Superior temporal gyrus (tissue), 1 donor: Measurements from ENCODE around the gene PDCL2.
"Not testable (repeated sequence)": the region's sequence is repeated elsewhere in the genome, so short reads cannot be mapped to it uniquely, and the experiment has no call there.

Experiments used
- DNase-seq: peaks from one replicate; pipeline ENCODE4 v3.0.0-alpha.2; 2016; ENCODE audit errors: extremely low spot score

The PDCL2 gene, protein sequence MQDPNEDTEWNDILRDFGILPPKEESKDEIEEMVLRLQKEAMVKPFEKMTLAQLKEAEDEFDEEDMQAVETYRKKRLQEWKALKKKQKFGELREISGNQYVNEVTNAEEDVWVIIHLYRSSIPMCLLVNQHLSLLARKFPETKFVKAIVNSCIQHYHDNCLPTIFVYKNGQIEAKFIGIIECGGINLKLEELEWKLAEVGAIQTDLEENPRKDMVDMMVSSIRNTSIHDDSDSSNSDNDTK

DNA sequence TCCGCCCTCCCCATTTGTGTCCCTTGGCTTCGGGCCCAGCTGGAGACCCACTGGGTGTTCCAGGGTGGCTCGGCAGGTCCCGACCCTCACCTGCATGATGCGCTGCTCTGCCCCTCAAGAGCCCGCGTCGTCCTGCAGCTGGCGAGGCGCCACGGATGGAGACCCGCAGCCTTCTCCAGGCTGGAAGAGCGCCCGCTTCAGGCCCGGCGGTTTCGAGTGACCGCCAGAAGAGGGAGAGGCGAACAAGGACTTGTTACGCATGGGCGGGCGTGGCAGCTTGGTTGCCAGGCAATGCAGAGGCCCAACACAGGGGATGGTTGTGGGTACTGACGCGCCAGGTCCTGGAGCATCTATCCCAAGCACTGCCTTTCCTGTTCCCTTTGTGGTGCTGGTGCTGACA is at the start of gene PDCL2:
PDCL2 (minus strand) TSS at position 232 of the 400 bp plus-strand sequence; CDS start at position 96, 136 bp downstream.
- no peak for DNase-seq

DNA sequence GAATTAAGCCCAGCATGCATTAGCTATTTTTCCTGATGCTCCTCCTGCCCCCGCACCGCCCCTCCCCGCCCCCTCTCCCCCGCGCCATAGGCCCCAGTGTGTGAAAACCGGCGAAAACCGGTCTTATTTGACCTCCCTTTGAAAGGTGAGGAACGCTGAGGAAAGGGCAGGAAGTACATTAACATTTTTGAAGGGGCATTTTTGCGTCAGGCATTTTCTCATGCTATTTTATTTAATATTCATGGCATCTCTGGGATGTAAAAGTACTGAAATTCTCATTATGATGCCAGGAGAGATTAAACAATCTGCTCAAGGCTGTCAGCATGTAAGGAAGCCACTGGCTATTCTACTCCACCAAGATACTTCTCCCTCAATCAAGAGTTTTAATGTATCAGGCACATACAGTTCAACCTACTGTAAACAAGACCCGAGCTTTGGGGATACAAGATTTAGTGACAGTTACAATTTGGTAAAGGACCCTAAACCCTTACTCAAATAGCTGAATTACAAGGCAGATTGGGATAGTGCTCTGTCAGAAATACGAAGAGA is 45.3 kb upstream of the PDCL2 start:
- no peak for DNase-seq

DNA sequence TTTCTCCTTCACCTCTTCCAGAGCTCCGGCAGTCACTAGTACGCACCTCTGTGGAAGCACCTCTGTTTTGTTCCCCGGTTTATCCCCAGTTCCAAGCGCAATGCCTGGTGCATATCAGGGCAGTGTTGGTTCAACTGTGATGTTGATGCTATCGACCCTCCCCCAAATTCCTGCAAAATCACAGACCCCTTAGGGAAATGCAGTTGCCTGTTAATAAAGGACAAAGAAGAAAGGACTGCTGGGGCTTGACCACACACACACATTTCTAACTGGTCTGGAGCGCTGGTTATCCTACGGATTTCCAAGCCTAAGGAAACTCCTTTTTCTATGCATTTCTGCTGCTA is 44.6 kb upstream of the PDCL2 start:
- DNase-seq: no peak

DNA sequence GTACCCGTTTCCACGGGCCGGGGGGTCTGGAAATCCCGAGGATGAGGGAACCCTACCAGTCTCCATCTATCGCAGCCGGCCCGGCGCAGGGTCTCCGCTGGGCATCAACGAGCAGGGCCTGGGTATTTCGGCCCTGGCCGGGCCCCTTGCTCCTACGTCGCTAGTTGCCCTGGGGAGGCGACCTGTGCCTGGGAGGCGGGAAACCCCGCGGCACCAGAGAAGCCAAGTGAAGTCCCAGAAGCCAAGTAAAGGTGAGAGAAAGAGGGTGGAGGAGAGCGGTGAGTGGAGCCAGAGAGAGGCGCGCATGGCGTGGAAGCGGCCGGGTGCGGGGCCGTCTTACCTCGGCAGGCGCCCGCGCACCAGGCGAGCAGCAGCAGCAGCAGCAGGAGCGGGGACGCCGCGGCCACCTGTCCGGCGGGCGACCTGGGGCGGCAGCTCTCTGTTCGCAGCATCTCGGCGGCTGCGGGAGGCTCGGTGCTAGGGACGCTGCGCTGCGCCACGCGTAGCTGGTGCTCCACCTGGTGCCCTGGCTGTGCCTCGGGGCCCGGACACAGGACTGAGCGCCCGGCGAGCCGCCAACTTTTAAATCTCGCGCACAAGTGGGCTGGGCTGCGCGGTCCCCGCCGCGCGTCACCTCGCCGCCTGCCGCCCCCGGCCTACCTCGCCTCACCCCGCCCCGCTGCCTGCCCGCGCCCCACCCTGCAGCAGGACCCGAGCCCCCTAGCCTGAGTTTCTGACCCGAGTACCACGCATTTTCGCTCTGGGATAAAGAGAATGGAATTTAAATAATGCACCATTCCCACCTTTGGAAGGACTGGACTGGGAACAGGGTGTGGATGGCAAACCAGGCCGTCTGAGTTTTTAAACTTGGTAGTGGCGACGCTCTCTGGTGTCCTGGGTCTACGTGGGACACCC is 44.0 kb upstream of the PDCL2 start, which contains the start of gene NMU:
NMU (minus strand) TSS at position 558 of the 915 bp plus-strand sequence; CDS start at position 452, 106 bp downstream.
- no peak for DNase-seq

DNA sequence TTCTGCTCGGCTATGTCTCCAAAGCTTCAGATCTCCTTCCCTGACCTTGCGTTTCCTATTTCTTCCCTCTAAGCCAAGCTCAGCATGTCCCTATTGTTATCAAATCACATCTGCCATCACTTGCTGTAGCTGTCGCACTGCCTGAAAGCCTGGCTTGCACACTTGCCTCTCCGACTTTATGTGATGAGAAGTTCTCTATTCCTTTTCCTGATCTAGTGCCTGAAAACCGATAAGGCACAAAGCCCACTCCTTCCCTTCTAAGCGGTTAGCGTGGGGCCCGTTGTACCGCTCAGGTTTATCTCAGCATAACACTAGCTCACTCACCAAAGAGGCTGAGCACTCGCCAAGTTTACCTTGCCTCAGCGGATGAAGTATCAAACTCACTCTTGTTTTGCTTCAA is 43.2 kb upstream of the PDCL2 start:
- DNase-seq: no peak

DNA sequence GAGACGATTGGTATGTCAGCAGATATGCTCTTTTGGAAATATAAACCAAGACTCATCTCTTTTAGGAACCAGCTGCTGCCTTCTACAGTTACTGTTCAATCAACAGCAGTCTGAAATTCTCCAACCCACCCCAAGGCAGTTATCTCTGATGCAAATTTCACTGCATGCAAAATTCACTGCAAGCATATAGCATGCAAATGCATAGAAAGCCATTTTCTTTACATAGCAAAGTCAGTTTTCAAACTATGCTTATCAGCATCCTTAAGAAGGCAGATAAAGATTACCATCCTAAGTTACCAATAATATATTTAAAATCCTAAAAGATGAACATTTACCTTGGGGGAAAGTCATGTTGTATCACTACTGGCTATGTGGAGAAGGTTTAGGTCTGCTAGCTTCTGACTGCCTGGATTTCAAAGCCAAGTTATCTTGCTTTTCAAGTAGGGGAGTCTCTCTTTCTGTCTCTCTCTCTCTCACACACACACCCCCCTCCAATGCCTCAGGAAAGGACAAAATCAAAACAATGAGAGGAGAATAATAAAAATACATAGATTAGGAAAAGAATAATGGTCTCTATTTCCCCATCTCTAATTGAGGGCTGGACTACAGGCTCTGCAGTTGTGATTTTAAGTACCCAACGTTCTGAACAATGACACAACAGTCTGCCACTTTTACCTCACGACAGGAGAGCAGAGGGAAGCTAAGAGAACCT is 42.5 kb upstream of the PDCL2 start:
- DNase-seq: no peak

DNA sequence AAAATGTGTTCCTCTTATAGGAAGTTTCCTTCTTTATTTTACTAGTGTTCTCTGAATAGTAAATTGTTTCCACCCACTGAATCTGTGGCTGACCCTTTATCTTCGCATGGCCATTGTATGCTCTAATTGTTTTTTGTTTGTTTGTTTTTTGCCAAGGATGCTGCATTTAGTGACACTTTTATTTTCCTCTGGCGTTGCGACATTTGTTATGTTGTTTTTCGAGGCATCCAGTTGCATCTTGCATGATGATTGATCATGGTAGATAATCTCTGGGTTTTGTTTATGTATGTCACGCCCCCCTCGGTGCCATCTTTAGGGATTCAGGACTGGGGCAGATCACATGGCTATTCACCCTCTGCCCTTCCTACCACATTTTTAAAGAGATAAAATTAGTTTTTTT is 41.9 kb upstream of the PDCL2 start:
- DNase-seq: no peak

DNA sequence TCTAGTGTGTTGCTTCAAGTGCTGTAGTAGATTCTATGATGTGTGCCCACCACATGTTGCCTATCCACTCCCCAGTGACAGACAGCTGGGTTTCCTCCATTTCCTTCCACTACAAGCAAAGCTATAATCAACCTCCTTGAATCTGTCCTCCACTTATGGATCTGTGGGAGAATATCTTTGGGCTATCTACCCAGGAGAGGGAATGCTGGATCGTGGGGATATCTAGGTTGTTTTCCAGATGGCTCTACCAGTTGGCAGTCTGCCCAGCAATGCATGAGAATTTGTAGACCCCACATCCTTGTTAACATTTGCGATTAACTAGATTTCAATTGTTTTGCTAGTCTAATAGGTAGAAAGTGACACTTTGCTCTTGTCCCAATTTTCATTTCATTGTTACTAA is 33.8 kb upstream of the PDCL2 start:
- DNase-seq: no peak

DNA sequence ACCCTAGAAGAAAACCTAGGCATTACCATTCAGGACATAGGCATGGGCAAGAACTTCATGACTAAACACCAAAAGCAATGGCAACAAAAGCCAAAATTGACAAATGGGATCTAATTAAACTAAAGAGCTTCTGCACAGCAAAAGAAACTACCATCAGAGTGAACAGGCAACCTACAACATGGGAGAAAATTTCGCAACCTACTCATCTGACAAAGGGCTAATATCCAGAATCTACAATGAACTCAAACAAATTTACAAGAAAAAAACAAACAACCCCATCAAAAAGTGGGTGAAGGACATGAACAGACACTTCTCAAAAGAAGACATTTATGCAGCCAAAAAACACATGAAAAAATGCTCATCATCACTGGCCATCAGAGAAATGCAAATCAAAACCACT is 32.0 kb upstream of the PDCL2 start:
- DNase-seq: not testable (repeated sequence)

DNA sequence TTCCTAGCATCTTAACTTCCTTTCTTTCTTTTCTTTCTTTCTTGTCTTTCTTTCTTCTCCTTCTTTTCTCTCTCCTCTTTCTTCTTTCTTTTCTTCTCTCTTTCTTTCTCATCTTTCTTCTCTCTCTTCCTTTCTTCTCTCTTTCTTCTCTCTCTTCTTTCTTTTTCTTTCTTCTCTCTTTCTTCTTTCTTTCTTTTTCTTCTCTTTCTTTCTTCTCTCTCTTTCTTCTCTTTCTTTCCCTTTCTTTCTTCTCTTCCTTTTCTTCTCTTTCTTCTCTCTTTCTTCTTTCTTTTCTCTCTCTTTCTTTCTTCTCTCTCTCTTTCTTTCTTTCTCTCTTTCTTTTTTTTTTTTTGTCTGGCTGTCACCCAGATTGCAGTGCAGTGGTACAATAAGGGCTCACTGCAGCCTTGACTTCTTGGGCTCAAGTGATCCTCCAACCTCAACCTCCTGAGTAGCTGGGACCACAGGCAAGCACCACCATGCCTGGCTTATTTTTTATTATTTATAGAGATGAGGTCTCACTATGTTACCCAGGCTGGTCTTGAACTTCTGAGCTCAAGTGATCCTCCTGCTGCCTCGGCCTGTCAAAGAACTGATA is 26.6 kb upstream of the PDCL2 start:
- no peak for DNase-seq

DNA sequence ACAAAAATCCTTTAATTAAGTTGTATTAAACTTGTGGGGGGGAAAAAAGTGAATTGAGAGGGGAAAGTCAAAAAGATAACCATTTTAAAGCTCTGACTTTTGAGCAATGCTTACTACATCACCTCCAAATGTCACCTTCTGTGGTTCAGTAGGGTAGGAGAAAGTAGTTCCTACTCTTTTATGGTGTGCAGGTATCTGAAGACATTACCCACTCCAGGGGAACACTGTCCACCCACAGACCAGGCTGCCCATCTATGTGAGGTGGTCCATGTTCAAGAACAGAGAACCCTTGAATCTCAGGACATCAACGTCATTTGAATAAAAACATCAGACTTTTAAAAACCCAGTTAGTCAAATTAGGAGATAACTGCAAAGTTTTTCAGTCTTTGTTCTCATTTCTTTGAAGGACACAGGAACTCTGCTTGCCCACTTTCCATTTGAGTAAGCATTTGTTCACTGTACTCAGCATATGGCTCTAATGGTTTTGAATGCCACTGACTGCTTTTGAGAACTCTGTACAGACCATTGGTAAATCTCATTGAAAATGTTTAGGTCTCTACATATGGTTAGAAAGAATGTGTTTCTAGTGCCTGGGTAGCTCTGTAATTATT is 25.6 kb upstream of the PDCL2 start:
- no peak for DNase-seq

DNA sequence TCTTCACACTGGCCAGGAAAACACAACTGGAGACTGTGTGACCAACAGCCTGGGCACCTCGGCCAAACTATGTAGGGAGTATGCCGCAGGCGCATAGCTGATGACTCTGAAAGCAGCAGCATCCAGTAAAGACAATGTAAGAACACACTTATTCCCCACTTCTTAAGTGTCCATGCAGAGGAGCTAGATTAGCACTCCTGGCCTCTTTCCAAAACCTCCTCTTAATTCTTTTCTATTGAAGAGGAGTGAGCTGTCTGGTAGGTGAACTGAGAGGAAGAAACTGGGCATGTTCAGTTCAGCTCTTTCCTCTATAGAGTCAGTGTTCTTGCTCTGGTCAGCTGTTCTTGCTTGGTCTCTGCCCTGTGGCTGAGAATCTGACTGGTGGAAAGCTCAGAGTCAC is 23.0 kb upstream of the PDCL2 start:
- DNase-seq: no peak

DNA sequence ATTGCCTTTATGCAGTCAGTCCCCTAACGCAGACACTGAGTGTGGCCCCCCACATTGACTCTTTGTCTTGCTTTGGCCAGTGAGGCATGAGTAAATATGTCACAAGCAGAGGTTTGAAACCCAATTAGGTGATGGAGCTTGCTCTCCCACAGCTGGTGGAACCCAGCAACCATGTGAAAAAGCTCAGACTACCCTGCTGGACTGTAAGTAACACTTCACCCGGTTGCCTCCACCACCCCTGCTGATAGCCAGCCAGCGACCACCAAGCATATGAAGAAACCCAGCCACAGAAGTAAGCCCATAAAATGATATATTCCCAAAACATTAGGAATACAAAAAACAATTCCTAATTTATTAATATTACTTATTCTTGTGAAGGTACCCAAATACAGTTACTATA is 21.6 kb upstream of the PDCL2 start:
- no peak for DNase-seq

DNA sequence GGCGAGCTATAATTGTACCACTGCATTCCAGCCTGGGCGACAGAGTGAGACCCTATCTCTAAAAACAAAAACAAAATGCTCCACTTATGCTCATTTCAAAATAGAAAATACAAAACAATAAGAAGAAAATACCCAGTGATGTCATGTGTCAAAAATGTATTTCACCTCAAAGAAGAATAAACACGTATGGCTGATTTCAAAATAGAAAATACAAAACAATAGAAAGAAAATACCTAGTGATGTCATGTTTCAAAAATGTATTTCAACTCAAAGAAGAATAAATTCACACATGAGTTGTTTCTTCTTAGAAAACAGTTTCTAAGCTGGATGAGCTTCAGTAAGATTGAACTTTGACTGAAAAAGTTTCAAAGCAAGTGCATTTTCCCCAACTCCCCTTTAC is 20.3 kb upstream of the PDCL2 start:
- DNase-seq: no peak

DNA sequence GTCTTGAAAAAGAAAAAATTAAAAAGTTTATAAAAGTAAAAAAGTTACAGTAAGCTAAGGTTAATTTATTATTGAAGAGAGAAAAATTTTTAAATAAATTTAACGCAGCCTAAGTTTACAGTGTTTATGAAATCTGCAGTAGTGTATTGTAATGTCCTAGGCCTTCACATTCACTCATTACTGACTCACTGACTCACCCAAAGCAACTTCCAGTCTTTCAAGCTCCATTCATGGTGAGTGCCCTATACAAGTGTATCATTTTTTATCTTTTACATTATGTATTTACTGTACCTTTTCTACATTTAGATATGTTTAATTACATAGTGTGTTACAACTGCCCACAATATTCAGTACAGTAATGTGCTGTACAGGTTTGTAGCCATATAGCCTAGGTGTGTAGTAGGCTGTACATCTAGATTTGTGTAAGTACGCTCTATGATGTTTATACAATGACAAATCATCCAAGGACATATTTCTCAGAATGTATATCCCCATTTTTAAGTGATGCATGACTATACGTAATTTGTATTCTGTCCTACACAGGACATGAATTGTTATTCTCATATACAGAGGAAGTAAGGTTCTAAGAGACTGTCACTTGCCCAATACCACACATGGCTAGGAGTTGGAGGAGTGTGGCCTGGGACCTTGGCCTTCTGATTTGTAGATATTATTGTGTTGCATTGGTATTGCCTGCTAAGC is 19.5 kb upstream of the PDCL2 start:
- DNase-seq: no peak

DNA sequence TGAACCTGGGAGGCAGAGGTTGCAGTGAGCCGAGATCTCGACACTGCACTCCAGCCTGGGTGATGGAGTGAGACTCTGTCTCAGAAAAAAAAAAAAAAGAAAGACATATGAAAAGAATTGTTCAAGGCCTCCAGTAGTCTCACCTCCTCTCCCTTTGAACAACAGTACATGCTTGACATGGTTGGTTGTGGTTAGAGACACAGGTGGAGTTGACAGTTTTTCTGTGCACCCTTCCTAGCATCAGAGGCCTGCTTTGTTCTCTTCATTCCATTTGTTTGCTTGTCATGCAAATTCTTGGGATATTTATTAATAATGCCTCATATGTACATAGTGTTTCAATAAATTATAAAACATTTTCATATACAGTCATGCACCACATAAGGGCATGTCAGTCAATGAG is 18.3 kb upstream of the PDCL2 start:
- DNase-seq: no peak

DNA sequence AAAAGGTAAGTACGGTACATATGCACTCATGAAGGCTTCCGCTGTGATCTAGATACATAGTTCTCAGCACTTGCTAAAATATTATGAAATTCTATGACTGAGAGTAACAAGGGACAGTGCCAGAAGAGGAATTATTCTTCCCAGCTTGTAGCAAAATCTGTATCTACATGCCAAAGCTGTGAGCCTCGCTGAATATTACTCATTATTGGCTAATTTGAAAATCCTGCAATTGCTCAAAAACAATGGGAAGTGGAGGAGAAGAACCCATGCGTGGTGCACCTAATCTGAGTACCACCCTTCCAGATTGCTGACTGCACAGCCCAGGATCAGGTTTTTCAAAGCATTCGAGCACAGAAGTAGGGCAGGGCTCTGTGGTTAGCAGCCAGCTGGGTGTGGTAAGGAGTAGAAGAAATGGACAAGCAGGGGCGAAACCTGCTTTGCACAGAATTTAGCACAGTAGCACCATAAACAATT is 17.4 kb upstream of the PDCL2 start:
- no peak for DNase-seq

DNA sequence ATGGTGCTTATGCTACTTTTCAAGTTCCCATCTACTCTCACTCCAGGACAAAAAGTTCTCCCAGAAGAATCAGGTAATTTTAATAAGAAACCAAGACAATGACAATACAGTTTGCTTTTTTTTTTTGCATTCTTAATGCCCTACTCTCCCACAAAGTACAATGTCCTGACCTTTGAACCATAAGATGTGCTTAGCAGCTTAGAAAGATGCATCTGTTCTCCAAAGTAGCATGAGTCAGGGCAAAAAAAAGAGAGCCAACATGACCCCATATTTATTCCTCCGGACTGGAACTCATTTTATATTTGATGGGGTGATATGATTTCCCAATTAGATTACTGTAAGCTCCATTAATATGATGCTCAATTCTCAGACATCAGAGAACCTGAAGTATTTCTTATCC is 16.5 kb upstream of the PDCL2 start:
- DNase-seq: no peak

DNA sequence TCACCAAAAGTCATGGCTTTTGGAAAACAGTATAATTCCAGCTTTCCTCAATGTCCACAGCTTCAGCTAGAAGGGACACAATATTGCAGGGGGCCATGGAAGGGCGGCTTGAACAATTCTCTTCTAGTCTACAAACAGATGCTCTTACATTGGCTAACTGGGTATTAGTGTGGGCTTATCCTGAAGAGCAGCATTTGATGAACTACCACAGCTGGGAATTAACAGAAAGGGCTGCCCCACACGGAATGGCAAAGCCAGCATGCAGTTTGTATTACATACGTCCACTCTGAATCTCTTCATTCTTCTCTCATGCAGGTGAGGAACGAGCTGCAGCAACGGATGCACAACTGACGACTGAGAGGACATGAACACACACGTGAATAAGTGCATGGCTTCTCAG is 13.0 kb upstream of the PDCL2 start:
- no peak for DNase-seq

DNA sequence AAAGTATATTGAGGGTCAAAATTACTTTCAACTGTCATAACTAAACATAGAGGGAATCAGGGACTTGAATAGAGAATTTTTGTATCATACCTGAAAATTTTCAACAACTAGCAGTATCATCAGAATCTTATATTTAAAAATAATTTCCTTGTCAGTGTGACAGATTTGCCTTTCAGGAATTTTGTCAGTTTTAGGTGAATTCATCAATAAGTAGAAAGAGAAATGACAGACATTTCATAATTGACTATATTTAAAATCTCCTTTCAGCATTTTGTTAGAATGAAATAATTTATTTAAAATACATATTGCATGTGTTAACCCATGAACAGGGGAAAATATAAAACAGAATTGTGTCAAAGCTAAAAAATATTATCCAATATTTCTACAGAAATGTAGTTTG is 8.6 kb upstream of the PDCL2 start:
- DNase-seq: no peak

DNA sequence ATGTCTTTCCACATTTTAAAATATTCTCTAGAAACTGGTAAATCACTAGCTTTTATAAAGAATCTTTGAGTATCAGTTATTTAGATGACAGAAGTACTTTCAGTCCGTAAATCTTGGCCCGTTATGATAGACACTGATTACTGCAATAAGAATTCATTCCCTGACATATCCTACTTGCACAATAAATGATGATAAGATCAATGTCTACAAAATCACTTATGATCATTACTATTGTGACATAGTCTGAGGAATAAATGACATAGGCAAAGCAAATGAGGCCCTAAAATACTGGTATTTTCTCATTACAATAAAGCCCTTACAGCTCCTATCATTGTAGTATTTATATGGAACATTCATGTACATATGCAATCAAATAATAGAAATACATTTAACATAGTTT is 6.6 kb upstream of the PDCL2 start:
- DNase-seq: no peak
